Activated CD4-positive, alpha-beta T cell treated with anti-CD3 and anti-CD28 coated beads for 1 hour (primary cell): Measurements from ENCODE around the gene HPS6.
A peak's percentile ranks its signal among the peaks of the same experiment; 100 is the strongest.
"Not testable (repeated sequence)": the region's sequence is repeated elsewhere in the genome, so short reads cannot be mapped to it uniquely, and the experiment has no call there.

Source experiments
- DNase-seq: peaks from one replicate; pipeline ENCODE4 v3.0.0-alpha.2; 2020

Gene HPS6

DNA sequence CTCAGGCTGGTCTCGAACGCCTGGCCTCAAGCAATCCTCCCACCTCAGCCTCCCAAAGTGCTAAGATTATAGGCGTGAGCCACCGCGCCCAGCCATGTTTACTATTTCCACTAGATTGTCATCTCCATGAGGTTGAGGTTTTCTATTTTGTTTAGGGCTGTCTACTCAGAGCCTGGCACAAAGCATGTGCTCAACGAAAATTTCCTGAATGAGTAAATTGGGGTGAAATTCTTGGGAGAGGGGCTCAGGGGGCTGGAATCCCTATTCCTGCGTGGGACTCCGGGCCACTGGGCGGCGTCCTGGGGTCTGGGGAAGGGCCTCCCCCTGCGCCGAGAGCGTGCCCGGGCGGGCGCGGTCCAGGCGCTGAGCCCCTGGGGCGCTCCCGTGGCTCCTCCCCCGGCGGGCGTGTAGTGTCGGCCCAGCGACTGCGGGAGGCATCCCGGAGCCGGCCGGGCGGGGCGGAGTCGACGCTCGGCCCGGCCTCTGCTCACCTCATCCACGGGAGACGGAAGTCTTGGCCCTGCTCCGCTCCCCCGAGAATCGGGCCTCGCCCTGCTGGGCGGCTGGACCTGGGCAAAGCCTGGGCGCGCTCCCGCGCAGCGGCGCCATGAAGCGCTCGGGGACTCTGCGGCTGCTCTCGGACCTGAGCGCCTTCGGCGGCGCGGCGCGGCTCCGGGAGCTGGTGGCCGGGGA, at the start of gene HPS6:
Gene HPS6, plus strand, starts transcription at position 482 of the 693 bp plus-strand sequence. Its CDS starts 126 bp downstream, at position 608.
- DNase-seq: peak; percentile 77

- no peak for DNase-seq
Measured at GRCh38 chr10:102016416-102016815, 48.7 kb upstream of the HPS6 start.

DNA sequence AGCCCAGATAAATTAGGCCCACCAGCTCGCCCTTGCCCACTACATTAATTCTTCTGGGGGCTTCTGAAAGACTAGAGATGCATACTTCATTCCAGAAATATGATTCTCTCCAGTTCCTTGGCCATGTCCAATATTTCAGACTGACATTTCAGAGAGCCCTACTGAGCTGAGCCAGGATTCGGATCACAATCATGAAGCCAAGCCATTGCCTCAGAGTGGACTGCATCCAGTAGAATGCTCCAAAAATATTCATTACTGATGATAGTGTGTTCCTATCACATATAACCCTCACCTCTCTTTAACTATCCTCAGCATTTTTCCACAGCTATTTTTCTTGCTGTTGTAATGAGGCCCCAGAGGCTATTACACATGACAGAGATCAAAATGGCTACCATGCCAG, 47.9 kb upstream of the HPS6 start:
- no peak for DNase-seq

GRCh38 chr10:102020938-102021337, 44.2 kb upstream of the HPS6 start:
- DNase-seq: no peak

DNA sequence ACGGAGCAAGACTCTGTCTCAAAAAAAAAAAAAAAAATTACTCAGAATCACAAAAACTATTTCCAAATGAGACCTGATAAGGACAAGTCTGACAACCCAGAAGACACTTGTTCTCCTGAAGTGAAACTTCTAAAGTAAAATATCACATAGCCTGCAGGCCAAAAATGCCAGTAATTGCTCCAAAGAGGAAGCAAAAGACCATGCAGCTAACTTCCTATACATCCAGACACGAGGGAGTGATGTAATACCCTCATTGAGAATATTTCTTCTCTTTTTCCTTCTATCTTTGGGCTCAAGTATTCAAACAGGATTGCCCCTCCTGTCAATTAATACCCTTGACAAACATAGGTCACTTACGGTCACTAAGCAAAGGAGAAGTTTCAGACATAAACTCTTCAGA, 40.4 kb upstream of the HPS6 start:
- DNase-seq: no peak

DNA sequence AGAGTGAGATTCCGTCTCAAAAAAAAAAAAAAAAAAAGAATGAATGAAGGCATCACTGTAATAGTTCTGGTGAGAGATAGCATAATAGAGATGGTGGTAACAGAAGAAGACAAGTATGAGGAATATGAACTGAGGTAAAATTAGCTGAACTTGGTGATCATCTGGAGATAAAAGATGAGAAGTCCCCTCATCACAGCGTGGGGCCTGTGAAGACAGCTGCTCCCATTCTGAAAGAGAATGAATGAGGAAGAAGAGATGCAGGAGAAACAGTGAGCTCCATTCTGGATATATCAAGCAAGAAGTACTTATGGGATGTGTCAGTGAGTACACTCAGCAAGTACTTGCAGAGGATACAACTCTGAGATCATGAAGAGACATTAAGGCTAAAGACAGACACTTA, 37.9 kb upstream of the HPS6 start:
- DNase-seq: no peak

- no peak for DNase-seq
Measured at GRCh38 chr10:102033787-102034186, 31.4 kb upstream of the HPS6 start.

DNA sequence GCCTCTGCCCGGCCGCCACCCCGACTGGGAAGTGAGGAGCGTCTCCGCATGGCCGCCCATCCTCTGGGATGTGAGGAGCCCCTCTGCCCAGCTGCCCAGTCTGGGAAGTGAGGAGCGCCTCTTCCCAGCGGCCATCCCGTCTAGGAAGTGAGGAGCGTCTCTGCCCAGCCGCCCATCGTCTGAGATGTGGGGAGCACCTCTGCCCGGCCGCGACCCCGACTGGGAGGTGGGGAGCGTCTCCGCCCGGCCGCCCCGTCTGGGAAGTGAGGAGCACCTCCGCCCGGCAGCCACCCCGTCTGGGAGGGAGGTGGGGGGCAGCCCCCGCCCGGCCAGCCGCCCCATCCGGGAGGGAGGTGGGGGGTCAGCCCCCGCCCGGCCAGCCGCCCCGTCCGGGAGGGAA, 29.3 kb upstream of the HPS6 start:
- DNase-seq: not testable (repeated sequence)

DNA sequence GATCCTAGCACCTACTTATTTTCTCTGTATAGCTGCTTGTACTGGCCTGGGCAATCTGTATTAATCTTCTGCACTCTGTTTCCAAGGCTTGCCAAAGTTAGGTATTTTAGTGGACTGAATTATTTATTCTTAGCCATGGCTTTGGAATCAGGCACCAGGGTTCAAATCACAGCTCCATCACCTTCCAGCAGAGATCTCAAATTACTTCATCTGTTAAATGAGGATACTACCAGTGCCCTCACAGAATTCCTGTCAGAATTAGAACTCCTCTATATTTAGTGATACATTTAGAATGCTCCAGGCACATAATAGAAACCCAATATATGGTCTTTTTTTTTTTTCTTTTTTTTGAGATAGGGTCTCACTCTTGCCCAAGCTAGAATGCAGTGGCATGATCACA, 26.7 kb upstream of the HPS6 start:
- no peak for DNase-seq

DNA sequence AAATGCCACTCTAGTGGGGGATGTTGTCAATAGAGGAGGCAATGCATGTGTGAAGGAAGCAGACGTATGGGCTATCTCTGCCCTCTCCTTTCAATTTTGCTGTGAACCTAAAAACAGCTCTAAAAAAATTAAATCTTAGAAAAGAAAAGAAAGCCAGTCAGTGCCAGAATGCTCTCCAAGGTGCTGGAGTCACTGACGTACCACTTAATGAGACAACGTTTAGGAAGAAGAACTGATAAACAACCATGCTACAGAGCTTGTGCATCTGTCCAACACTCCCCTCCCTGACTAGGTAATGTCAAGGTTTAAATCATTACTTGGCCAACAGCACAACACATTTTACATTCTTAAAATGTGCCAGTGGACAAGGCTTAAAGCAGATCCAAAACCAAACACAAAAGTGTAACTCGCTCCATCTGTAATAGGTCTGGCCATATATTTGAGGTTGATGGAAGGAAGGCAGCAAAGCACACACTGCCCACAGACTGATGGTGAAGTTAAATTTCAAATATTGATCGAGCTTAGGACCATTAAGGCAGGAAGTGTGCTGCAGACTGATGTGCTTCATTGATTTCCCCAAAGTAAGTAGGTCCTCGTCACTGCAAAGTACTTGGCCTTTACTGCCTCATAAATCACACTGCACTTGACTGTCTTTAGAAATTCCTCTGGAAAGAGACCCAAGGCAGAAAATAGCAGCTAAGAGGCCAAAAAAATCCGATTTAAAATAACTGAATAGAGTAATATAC, 24.7 kb upstream of the HPS6 start:
- no peak for DNase-seq

- DNase-seq: no peak
Measured at GRCh38 chr10:102045292-102045691, 19.9 kb upstream of the HPS6 start.

- DNase-seq: no peak
Measured at GRCh38 chr10:102046095-102046494, 19.1 kb upstream of the HPS6 start.

- DNase-seq: not testable (repeated sequence)
Measured at GRCh38 chr10:102054881-102055646, 10.1 kb upstream of the HPS6 start.

- peak; percentile 79 for DNase-seq
Measured at GRCh38 chr10:102055647-102056419, 9.3 kb upstream of the HPS6 start, which contains the start of gene ARMH3. Gene ARMH3, minus strand, starts transcription at chr10:102056173. Its CDS starts 16,059 bp downstream, at chr10:102040114.

GRCh38 chr10:102059987-102060386, 5.2 kb upstream of the HPS6 start:
- no peak for DNase-seq

GRCh38 chr10:102064503-102064867, 664 bp upstream of the HPS6 start:
- no peak for DNase-seq

GRCh38 chr10:102065561-102066398, 631 bp downstream of the HPS6 start:
- no peak for DNase-seq

- DNase-seq: no peak
Measured at GRCh38 chr10:102066399-102067088, 1.4 kb downstream of the HPS6 start.

GRCh38 chr10:102067091-102067916, 2.2 kb downstream of the HPS6 start:
- DNase-seq: no peak

GRCh38 chr10:102068216-102068615, 3.1 kb downstream of the HPS6 start:
- DNase-seq: no peak
